HG02938 (cell line): Measurements from ENCODE around the gene APOM.

Source experiments
- ATAC-seq: cut with Tn5 transposase; IDR thresholded peaks from one replicate; pipeline ENCODE4 v1.9.1; 2021; ENCODE audit warnings: mild to moderate bottlenecking, moderate library complexity; ENCODE audit not compliant: unreplicated experiment

APOM gene

GRCh38 chr6:31655349-31656237 is at the start of gene APOM:
Gene APOM, plus strand, starts transcription at chr6:31655894. Its CDS starts 73 bp downstream, at chr6:31655967.
- no peak for ATAC-seq

- no peak for ATAC-seq
Observed at GRCh38 chr6:31607317-31607716, 48.4 kb upstream of the APOM start.

GRCh38 chr6:31609519-31610406 is 45.9 kb upstream of the APOM start:
- no peak for ATAC-seq

- no peak for ATAC-seq
Observed at GRCh38 chr6:31610968-31611367, 44.7 kb upstream of the APOM start.

GRCh38 chr6:31614075-31614619 is 41.5 kb upstream of the APOM start:
- ATAC-seq = no peak

GRCh38 chr6:31614684-31615578 is 40.8 kb upstream of the APOM start, which contains the start of gene AIF1:
Gene AIF1, plus strand, starts transcription at chr6:31615234. Its CDS starts 96 bp downstream, at chr6:31615330.
- no peak for ATAC-seq

- no peak for ATAC-seq
Observed at GRCh38 chr6:31615748-31616147, 39.9 kb upstream of the APOM start.

GRCh38 chr6:31617010-31617409 is 38.7 kb upstream of the APOM start:
- no peak for ATAC-seq

GRCh38 chr6:31619805-31620585 is 35.7 kb upstream of the APOM start:
- ATAC-seq = peak; percentile 69

GRCh38 chr6:31620586-31621319 is 34.9 kb upstream of the APOM start, which contains the start of gene PRRC2A:
Gene PRRC2A, plus strand, starts transcription at chr6:31620715. Its CDS starts 2,075 bp downstream, at chr6:31622790.
- peak; percentile 26 for ATAC-seq

- no peak for ATAC-seq
Observed at GRCh38 chr6:31621320-31621939, 34.3 kb upstream of the APOM start.

GRCh38 chr6:31621991-31622390 is 33.7 kb upstream of the APOM start:
- no peak for ATAC-seq

- no peak for ATAC-seq
Observed at GRCh38 chr6:31622684-31623091, 33.0 kb upstream of the APOM start.

GRCh38 chr6:31624070-31624469 is 31.6 kb upstream of the APOM start:
- no peak for ATAC-seq

- no peak for ATAC-seq
Observed at GRCh38 chr6:31626952-31627351, 28.7 kb upstream of the APOM start.

- no peak for ATAC-seq
Observed at GRCh38 chr6:31627690-31628287, 27.9 kb upstream of the APOM start.

GRCh38 chr6:31629014-31629413 is 26.7 kb upstream of the APOM start:
- no peak for ATAC-seq
